ENCODE measurements around the gene MYEOV. TPM values are rescaled to one million over a fixed set of nuclear protein-coding genes. Genes with fewer than 3 reads are reported as not detected.
A peak's percentile ranks its signal among the peaks of the same experiment; 100 is the strongest.

The MYEOV gene
- total RNA-seq, 1 experiment from 2014 or later: 0.22 TPM

- no peak overlapping the region for H3K4me3 Mint-ChIP-seq
- peak; percentile 41 for DNase-seq
- Histone ChIP-seq H3T11ph (ENCODE audit: low read length) (no peak overlapping the region), H2BK5ac (ENCODE audit: insufficient read length, low read length) (no peak overlapping the region), H3K18ac (ENCODE audit: insufficient read length, low read depth, low read length) (no peak overlapping the region), H3K27me3 (ENCODE audit: insufficient read depth, low read length) (no peaks in the 10 kb centered on the region), H2AFZ (ENCODE audit: low read length) (no peak overlapping the region), H2BK120ac (ENCODE audit: low read depth, low read length, poor library complexity, severe bottlenecking) (no peak overlapping the region), H2BK15ac (ENCODE audit: low read depth, low read length) (no peak overlapping the region), H3K4me1 (ENCODE audit: insufficient read depth, low read length) (peaks cover 4% of the 10 kb centered on the region; the same call in 1 of the 2 replicates), H3K9me3 (ENCODE audit: control insufficient read depth, low read depth, low read length) (no peaks in the 10 kb centered on the region), H3K23ac (ENCODE audit: insufficient read length, low read depth, low read length) (no peak overlapping the region), H3K14ac (ENCODE audit: insufficient read depth, low read length) (no peak overlapping the region; the same call in 1 of the 2 replicates), H4K91ac (ENCODE audit: insufficient read length, low read depth, low read length) (no peak overlapping the region), H3K27ac (ENCODE audit: insufficient read length, low read depth, low read length) (no peak overlapping the region), H3K23me2 (ENCODE audit: insufficient read length, low read depth, low read length, poor library complexity, severe bottlenecking) (no peaks in the 10 kb centered on the region), H2AK5ac (ENCODE audit: insufficient read length, low read length) (no peak overlapping the region), H3K79me1 (ENCODE audit: insufficient read depth, low read depth, low read length, poor library complexity, severe bottlenecking) (no peaks in the 10 kb centered on the region), H3K56ac (ENCODE audit: insufficient read length, low read depth, low read length) (no peak overlapping the region), H4K8ac (replicated peaks; ENCODE audit: insufficient read length, low read depth, low read length) (no peak overlapping the region), H4K5ac (ENCODE audit: insufficient read length, low read depth, low read length) (no peak overlapping the region), H3K9ac (ENCODE audit: extremely low read depth, insufficient read length, low read length) (no peak overlapping the region), H3K4ac (ENCODE audit: low read depth, low read length) (no peak overlapping the region), H3K79me2 (ENCODE audit: insufficient read depth, low read length) (no peaks in the 10 kb centered on the region), H4K20me1 (ENCODE audit: control insufficient read depth, insufficient read depth, insufficient read length) (no peaks in the 10 kb centered on the region), H2BK20ac (ENCODE audit: low read depth, low read length, poor library complexity, severe bottlenecking) (no peak overlapping the region), H3K4me2 (ENCODE audit: insufficient read depth, insufficient read length, low read length) (no peak overlapping the region), H2BK12ac (ENCODE audit: insufficient read length, low read depth, low read length) (no peak overlapping the region)
- peaks cover 10 to 13% of the 10 kb centered on the region in 2 experiments for H3K4me1 Mint-ChIP-seq
- no peaks in the 10 kb centered on the region for H3K9me3 Mint-ChIP-seq
- TF ChIP-seq CTCF (conservative IDR thresholded peaks at IDR 0.05): no peak
- H3K36me3 Mint-ChIP-seq (ENCODE audit: insufficient read depth in 1 of 3, low read depth in 3 of 3): no peaks in the 10 kb centered on the region
- H3K27me3 Mint-ChIP-seq (ENCODE audit: low read depth): peaks cover 13% of the 10 kb centered on the region
- WGBS (ENCODE audit: extremely low coverage, insufficient read length, low lambda C conversion rate): no CpG with 5 or more reads among the region's 38 CpGs
- peak overlapping the region in 1 of 3 experiments; percentile 65; a peak in 1 of 7 replicates for H3K27ac Mint-ChIP-seq
These were observed 7.3 kb upstream of the MYEOV start for GRCh38 chr11:69286374-69287371.

Measured in H9 (cell line).